SK-N-SH (cell line): ENCODE measurements around the gene YTHDC2. TPM values are rescaled to one million over a fixed set of nuclear protein-coding genes. Genes with fewer than 3 reads are reported as not detected.

Experiments
- CTCF ChIA-PET: fragments of 300-600, 350-600 bp; formaldehyde crosslinking; extraction: SDS; loops from one replicate; lab custom pipeline; 2021; lab: Yijun Ruan, JAX
- POLR2A ChIA-PET: fragments of 350-600 bp; sonication (Branson Sonifier 250); formaldehyde crosslinking; extraction: SDS; loops from one replicate; lab custom pipeline; 2020; ENCODE audit warnings: antibody characterized with exemption, inconsistent platforms; lab: Yijun Ruan, JAX
- DNase-seq: peaks from one replicate; pipeline ENCODE4 v3.0.0; 2012
- H2AFZ ChIP-seq: fragments of 200-600 bp; sonication (generic); 2 replicates; pipeline ENCODE4 v1.8.1; 2016; ENCODE audit warnings: antibody characterized with exemption, mild to moderate bottlenecking, low read depth
- H3F3A ChIP-seq: fragments of 200-600 bp; sonication (generic); replicated peaks from 2 replicates; pipeline ENCODE3; 2016; ENCODE audit warnings: antibody characterized with exemption, mild to moderate bottlenecking; ENCODE audit not compliant: insufficient read depth
- H3K27ac ChIP-seq, 2 experiments: fragments of 200-500 bp in 1 of 2; fragments of 200-600 bp in 1 of 2; sonication (Bioruptor generic) in 1 of 2; sonication (generic), shearing (Covaris generic) in 1 of 2; 2 replicates each; pipeline versions ENCODE4 v1.5.1 to v1.6.1; 2014 to 2016; ENCODE audit warnings: low read depth in 2 of 2, inconsistent platforms in 1 of 2, low read length in 1 of 2, mild to moderate bottlenecking in 1 of 2, mixed read lengths in 1 of 2
- H3K27me3 ChIP-seq: fragments of 200-600 bp; sonication (generic), shearing (Covaris generic); 2 replicates; pipeline ENCODE4 v1.6.1; 2016; ENCODE audit warnings: mixed run types; ENCODE audit not compliant: insufficient read depth
- H3K36me3 ChIP-seq, 2 experiments: fragments of 200-500 bp in 1 of 2; fragments of 200-600 bp in 1 of 2; sonication (Bioruptor generic) in 1 of 2; sonication (generic) in 1 of 2; replicated peaks in 1 of 2; 2 replicates each; pipeline versions ENCODE3 to v1.5.1; 2014 to 2016; ENCODE audit warnings: low read length in 1 of 2, mild to moderate bottlenecking in 1 of 2; ENCODE audit not compliant: insufficient read depth in 2 of 2, control insufficient read depth in 1 of 2
- H3K4me1 ChIP-seq, 2 experiments: fragments of 200-500 bp in 1 of 2; fragments of 200-600 bp in 1 of 2; sonication (Bioruptor generic) in 1 of 2; sonication (generic), shearing (Covaris generic) in 1 of 2; 2 replicates each; pipeline versions ENCODE4 v1.5.1 to v1.6.1; 2014 to 2016; ENCODE audit warnings: low read depth in 1 of 2, low read length in 1 of 2, mixed run types in 1 of 2; ENCODE audit not compliant: insufficient read depth in 2 of 2, control insufficient read depth in 1 of 2
- H3K4me2 ChIP-seq: fragments of 200-600 bp; sonication (generic), shearing (Covaris generic); 2 replicates; pipeline ENCODE4 v1.6.1; 2017; ENCODE audit warnings: mixed run types
- H3K4me3 ChIP-seq, 2 experiments: fragments of 200-500 bp in 1 of 2; fragments of 200-600 bp in 1 of 2; sonication (Bioruptor generic) in 1 of 2; sonication (generic), shearing (Covaris generic) in 1 of 2; 2 replicates each; pipeline versions ENCODE4 v1.5.1 to v1.8.1; 2014 to 2016; ENCODE audit warnings: low read depth in 2 of 2, inconsistent platforms in 1 of 2, low read length in 1 of 2, mild to moderate bottlenecking in 1 of 2, mixed read lengths in 1 of 2, moderate library complexity in 1 of 2
- H3K79me2 ChIP-seq: fragments of 200-600 bp; sonication (generic); 2 replicates; pipeline ENCODE4 v1.8.1; 2017; ENCODE audit warnings: mild to moderate bottlenecking; ENCODE audit not compliant: insufficient read depth
- H3K9ac ChIP-seq: fragments of 200-600 bp; sonication (generic); 2 replicates; pipeline ENCODE4 v1.6.1; 2017; ENCODE audit warnings: mixed run types
- H3K9me2 ChIP-seq: fragments of 200-600 bp; sonication (generic); 2 replicates; pipeline ENCODE4 v1.6.1; 2017; ENCODE audit warnings: mixed run types
- H3K9me3 ChIP-seq: fragments of 200-600 bp; sonication (generic); 2 replicates; pipeline ENCODE4 v1.6.1; 2017; ENCODE audit warnings: mixed run types, mild to moderate bottlenecking, moderate library complexity
- H4K20me1 ChIP-seq: fragments of 200-600 bp; sonication (generic); 2 replicates; pipeline ENCODE4 v1.6.1; 2017; ENCODE audit warnings: mild to moderate bottlenecking, mixed run types; ENCODE audit not compliant: insufficient read depth
- ELF1 ChIP-seq: IDR thresholded peaks from 2 replicates; pipeline ENCODE4 v1.4.0; 2012
- FOXJ3 ChIP-seq: sonication (generic); formaldehyde crosslinking; IDR thresholded peaks from 2 replicates; pipeline ENCODE4 v1.5.1; 2020; ENCODE audit warnings: mild to moderate bottlenecking, missing genetic modification reagents
- GATA2 ChIP-seq: sonication (generic); formaldehyde crosslinking; IDR thresholded peaks from 2 replicates; pipeline ENCODE4 v1.5.0; 2020; ENCODE audit warnings: mild to moderate bottlenecking, missing genetic modification reagents
- MEF2A ChIP-seq: IDR thresholded peaks from 2 replicates; pipeline ENCODE4 v1.4.0; 2012; ENCODE audit warnings: low read depth, borderline replicate concordance
- NFIC ChIP-seq: IDR thresholded peaks from 2 replicates; pipeline ENCODE4 v1.4.0; 2012; ENCODE audit warnings: borderline replicate concordance
- NRF1 ChIP-seq: IDR thresholded peaks from 2 replicates; pipeline ENCODE4 v1.6.1; 2012; ENCODE audit warnings: low read depth, mild to moderate bottlenecking, low read length
- POLR2AphosphoS5 ChIP-seq: IDR thresholded peaks from 2 replicates; pipeline ENCODE4 v1.6.1; 2012; ENCODE audit warnings: low read depth, low read length
- SMC3 ChIP-seq: IDR thresholded peaks from 2 replicates; pipeline ENCODE4 v1.6.1; 2012; ENCODE audit warnings: low read depth, low read length, improper control_type of control experiment
- TCF12 ChIP-seq: IDR thresholded peaks from 2 replicates; pipeline ENCODE4 v1.4.0; 2012
- YY1 ChIP-seq: IDR thresholded peaks from 2 replicates; pipeline ENCODE4 v1.4.0; 2012; ENCODE audit warnings: low read depth, mild to moderate bottlenecking
- WGBS: methylation state at CpG from one replicate; pipeline ENCODE4 v1.1.6; 2017; ENCODE audit warnings: low lambda C conversion rate; 5-methylcytosine and 5-hydroxymethylcytosine counted together
- polyA plus RNA-seq, 3 experiments: library from polyadenylated mRNA; depleted of rRNA; stranded (reverse); fragments of >200 nt; gene quantifications; 2 replicates each; pipeline ENCODE4 v1.2.3, GENCODE V29; 2012
- TF ChIP-seq, protein P1 (sequence below): IDR thresholded peaks from 2 replicates; pipeline ENCODE4 v1.4.0; 2012; ENCODE audit warnings: low read depth, borderline replicate concordance
- TF ChIP-seq, protein P2 (sequence below): fragments of 150-350 bp; IDR thresholded peaks from 2 replicates; pipeline ENCODE4 v1.6.1; 2017; ENCODE audit warnings: antibody characterized with exemption, low read length, low read depth, borderline replicate concordance
- TF ChIP-seq, protein P3 (sequence below): IDR thresholded peaks from 2 replicates; pipeline ENCODE4 v1.4.0; 2012; ENCODE audit warnings: low read depth, borderline replicate concordance
- TF ChIP-seq, protein P4 (sequence below): fragments of 200-600 bp; sonication (generic); IDR thresholded peaks from 2 replicates; pipeline ENCODE4 v1.6.1; 2017; ENCODE audit warnings: antibody characterized with exemption, mild to moderate bottlenecking, moderate library complexity
- TF ChIP-seq, protein P5 (sequence below): IDR thresholded peaks from 2 replicates; pipeline ENCODE4 v1.4.0; 2012; ENCODE audit warnings: low read depth

Gene YTHDC2
- polyA plus RNA-seq, 1 of the 3 experiments (the other 2 are of a cell fraction) = 3.5 TPM

DNA sequence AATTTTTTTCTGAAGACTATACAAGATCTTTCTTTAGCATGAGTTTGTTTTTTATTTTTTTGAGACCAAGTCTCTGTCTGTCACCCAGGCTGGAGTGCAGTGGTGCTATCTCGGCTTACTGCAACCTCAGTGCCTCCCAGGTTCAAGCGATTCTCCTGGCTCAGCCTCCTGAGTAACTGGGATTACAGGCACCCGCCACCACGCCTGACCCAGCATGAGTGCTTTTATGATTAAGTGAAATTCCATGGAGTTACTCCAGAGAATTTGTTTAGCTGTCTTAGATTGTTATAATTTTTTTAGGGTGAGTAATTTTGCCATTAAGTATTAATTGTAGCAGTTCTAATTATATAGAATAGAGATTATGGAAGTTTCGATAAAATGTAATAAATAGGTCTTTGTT, 14.3 kb downstream of the YTHDC2 start (continued):
- TF ChIP-seq, protein P1, sequence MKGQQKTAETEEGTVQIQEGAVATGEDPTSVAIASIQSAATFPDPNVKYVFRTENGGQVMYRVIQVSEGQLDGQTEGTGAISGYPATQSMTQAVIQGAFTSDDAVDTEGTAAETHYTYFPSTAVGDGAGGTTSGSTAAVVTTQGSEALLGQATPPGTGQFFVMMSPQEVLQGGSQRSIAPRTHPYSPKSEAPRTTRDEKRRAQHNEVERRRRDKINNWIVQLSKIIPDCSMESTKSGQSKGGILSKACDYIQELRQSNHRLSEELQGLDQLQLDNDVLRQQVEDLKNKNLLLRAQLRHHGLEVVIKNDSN = no peak
- TF ChIP-seq NRF1 (no peak), YY1 (no peak), POLR2AphosphoS5 (no peak), SMC3 (no peak), FOXJ3 (no peak), ELF1 (no peak), NFIC (no peak), MEF2A (no peak)
- TF ChIP-seq, protein P2, sequence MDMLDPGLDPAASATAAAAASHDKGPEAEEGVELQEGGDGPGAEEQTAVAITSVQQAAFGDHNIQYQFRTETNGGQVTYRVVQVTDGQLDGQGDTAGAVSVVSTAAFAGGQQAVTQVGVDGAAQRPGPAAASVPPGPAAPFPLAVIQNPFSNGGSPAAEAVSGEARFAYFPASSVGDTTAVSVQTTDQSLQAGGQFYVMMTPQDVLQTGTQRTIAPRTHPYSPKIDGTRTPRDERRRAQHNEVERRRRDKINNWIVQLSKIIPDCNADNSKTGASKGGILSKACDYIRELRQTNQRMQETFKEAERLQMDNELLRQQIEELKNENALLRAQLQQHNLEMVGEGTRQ = no peak
- TF ChIP-seq, protein P3, sequence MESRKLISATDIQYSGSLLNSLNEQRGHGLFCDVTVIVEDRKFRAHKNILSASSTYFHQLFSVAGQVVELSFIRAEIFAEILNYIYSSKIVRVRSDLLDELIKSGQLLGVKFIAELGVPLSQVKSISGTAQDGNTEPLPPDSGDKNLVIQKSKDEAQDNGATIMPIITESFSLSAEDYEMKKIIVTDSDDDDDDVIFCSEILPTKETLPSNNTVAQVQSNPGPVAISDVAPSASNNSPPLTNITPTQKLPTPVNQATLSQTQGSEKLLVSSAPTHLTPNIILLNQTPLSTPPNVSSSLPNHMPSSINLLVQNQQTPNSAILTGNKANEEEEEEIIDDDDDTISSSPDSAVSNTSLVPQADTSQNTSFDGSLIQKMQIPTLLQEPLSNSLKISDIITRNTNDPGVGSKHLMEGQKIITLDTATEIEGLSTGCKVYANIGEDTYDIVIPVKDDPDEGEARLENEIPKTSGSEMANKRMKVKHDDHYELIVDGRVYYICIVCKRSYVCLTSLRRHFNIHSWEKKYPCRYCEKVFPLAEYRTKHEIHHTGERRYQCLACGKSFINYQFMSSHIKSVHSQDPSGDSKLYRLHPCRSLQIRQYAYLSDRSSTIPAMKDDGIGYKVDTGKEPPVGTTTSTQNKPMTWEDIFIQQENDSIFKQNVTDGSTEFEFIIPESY = no peak
- TF ChIP-seq, protein P4, sequence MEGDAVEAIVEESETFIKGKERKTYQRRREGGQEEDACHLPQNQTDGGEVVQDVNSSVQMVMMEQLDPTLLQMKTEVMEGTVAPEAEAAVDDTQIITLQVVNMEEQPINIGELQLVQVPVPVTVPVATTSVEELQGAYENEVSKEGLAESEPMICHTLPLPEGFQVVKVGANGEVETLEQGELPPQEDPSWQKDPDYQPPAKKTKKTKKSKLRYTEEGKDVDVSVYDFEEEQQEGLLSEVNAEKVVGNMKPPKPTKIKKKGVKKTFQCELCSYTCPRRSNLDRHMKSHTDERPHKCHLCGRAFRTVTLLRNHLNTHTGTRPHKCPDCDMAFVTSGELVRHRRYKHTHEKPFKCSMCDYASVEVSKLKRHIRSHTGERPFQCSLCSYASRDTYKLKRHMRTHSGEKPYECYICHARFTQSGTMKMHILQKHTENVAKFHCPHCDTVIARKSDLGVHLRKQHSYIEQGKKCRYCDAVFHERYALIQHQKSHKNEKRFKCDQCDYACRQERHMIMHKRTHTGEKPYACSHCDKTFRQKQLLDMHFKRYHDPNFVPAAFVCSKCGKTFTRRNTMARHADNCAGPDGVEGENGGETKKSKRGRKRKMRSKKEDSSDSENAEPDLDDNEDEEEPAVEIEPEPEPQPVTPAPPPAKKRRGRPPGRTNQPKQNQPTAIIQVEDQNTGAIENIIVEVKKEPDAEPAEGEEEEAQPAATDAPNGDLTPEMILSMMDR = no peak
- TF ChIP-seq, all 33 proteins: peak for 0

DNA sequence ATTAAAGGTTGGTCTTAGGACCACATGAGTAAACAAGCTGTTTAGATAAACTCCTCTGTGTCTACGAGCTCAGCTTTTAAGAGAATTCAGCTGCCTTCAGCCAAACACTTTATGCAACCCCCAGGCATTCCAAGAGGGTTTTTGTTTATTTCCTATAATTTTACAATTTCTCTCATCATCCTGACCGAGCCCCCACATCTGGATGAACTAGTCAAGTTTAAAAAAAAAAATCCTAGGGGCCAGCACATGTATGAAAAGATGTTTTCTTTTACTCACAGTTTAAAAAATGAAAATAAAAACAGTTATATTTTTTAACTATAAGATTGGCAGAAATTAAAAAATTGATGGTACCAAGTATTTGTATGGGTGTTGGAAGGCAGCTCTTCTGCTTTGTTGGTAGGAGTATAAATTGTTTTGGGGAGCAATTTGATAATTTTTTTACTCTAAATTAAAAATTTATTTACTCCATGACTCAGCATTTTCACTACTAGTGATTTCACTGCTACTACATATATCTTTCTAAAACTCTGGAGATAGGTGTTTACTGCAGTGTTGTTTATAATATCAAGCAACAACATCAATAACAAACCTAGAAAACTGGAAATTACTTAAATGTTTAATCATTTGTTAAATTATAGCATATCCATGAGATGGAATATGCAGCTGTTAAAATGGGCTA, 18.1 kb downstream of the YTHDC2 start:
- no peaks in the 10 kb centered on the region for H3K27me3 ChIP-seq
- ChIA-PET CTCF (interaction anchor here (1.3 kb wide), 1 partner anchor 76 kb away, joined by 4 read pairs; no protein-coding TSS in a partner anchor), POLR2A (no interaction called here)
- peaks cover 55 to 70% of the 10 kb centered on the region in 2 experiments for H3K36me3 ChIP-seq
- no peak for DNase-seq
- peaks cover 9% of the 10 kb centered on the region for H3F3A ChIP-seq
- H3K4me3 ChIP-seq = no peak overlapping the region
- no peak overlapping the region for H3K9ac ChIP-seq
- WGBS = 85% methylated on average over 2 of the region's 2 CpGs
- peaks cover 22% of the 10 kb centered on the region; the same call in 1 of the 2 replicates for H3K79me2 ChIP-seq
- peaks cover 29% of the 10 kb centered on the region for H3K9me3 ChIP-seq
- H4K20me1 ChIP-seq = no peaks in the 10 kb centered on the region
- no peak overlapping the region for H3K4me2 ChIP-seq
- no peaks in the 10 kb centered on the region; the same call in 1 of the 2 replicates for H3K9me2 ChIP-seq
- no peaks in the 10 kb centered on the region for H3K4me1 ChIP-seq
- H3K27ac ChIP-seq = no peak overlapping the region
- TF ChIP-seq, protein P5, sequence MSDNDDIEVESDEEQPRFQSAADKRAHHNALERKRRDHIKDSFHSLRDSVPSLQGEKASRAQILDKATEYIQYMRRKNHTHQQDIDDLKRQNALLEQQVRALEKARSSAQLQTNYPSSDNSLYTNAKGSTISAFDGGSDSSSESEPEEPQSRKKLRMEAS = no peak
- no peak for TF ChIP-seq GATA2 (CRISPR knock-in tag)
- no peak for TF ChIP-seq TCF12
- H2AFZ ChIP-seq = no peak overlapping the region
